ENCODE results near the gene NPEPPS.

The NPEPPS gene

GRCh38 chr17:47650525-47651522 is 119.9 kb downstream of the NPEPPS start (continued):
- TF ChIP-seq REST (tag by site-specific recombination; IDR thresholded peaks at IDR 0.05) (no peak), ZNF571 (tag by site-specific recombination; IDR thresholded peaks at IDR 0.05) (no peak), WT1 (tag by site-specific recombination; IDR thresholded peaks at IDR 0.05) (peak; percentile 69; the same call in 1 of the 2 replicates), ZNF18 (tag by site-specific recombination; IDR thresholded peaks at IDR 0.05) (no peak), BCL11B (tag by site-specific recombination; IDR thresholded peaks at IDR 0.05; ENCODE audit: low read depth) (no peak), TRIM28 (IDR thresholded peaks at IDR 0.05; ENCODE audit: borderline replicate concordance, low read length) (no peak), ZNF76 (tag by site-specific recombination; IDR thresholded peaks at IDR 0.05; ENCODE audit: borderline replicate concordance, low read depth) (peak; percentile 68; the same call in 1 of the 2 replicates)

GRCh38 chr17:47651704-47652103 is 120.8 kb downstream of the NPEPPS start:
- POLR2A ChIA-PET, result interaction anchor here (1.6 to 3.6 kb wide), 3 partner anchors 11 to 27 kb away, joined by 5 to 48 read pairs (median 21); no protein-coding TSS in a partner anchor
- H3K4me3 ChIP-seq (ENCODE audit: low read depth, low read length), result no peak overlapping the region; the same call in 1 of the 2 replicates
- no peaks in the 10 kb centered on the region for H3K9me3 ChIP-seq (ENCODE audit: control insufficient read depth, insufficient read depth, low read depth, low read length)
- CTCF ChIA-PET, result interaction anchor here (0.9 to 2.7 kb wide), 3 partner anchors 12 to 31 kb away, joined by 8 to 9 read pairs (median 8); no protein-coding TSS in a partner anchor
- peaks cover 58 to 60% of the 10 kb centered on the region in 2 experiments for H3K36me3 ChIP-seq (ENCODE audit: control insufficient read depth in 2 of 2, insufficient read depth in 1 of 2, low read length in 2 of 2)
- H3K4me1 ChIP-seq (ENCODE audit: control insufficient read depth, insufficient read depth, low read length), result peaks cover 12% of the 10 kb centered on the region
- 0 out of 2 replicates have a peak overlapping the region, but pooled peaks have one; percentile 3 for H3K27ac ChIP-seq (ENCODE audit: extremely low read depth, low read depth, low read length)
- TF ChIP-seq ZBTB26 (tag by site-specific recombination; optimal IDR thresholded peaks at IDR 0.05) (no peak), ZNF292 (tag by site-specific recombination; IDR thresholded peaks at IDR 0.05; ENCODE audit: borderline replicate concordance, low read depth) (no peak), PATZ1 (tag by site-specific recombination; IDR thresholded peaks at IDR 0.05) (no peak), TCF7L2 (IDR thresholded peaks at IDR 0.05; ENCODE audit: borderline replicate concordance, low read depth, low read length) (no peak), ZNF580 (tag by site-specific recombination; IDR thresholded peaks at IDR 0.05) (no peak), PRDM10 (tag by site-specific recombination; IDR thresholded peaks at IDR 0.05) (no peak), HOXA7 (CRISPR knock-in tag; IDR thresholded peaks at IDR 0.05; ENCODE audit: borderline replicate concordance) (no peak), ZNF664 (tag by site-specific recombination; IDR thresholded peaks at IDR 0.05) (no peak), ZNF202 (tag by site-specific recombination; IDR thresholded peaks at IDR 0.05; ENCODE audit: borderline replicate concordance) (no peak), ZNF324 (tag by site-specific recombination; IDR thresholded peaks at IDR 0.05) (no peak), SCRT2 (tag by site-specific recombination; IDR thresholded peaks at IDR 0.05) (no peak), ZNF311 (tag by site-specific recombination; IDR thresholded peaks at IDR 0.05; ENCODE audit: borderline replicate concordance) (no peak), ZNF626 (tag by site-specific recombination; IDR thresholded peaks at IDR 0.05) (no peak), ZNF133 (tag by site-specific recombination; IDR thresholded peaks at IDR 0.05) (no peak), MZF1 (tag by site-specific recombination; IDR thresholded peaks at IDR 0.05; ENCODE audit: borderline replicate concordance) (no peak)

Data from HEK293 (cell line).